IPS DF 4.7 (cell line): Measurements from ENCODE around the gene IL23R.

ENCODE experiments used
- DNase-seq: peaks from one replicate; pipeline ENCODE4 v3.0.0-alpha.2; 2013; ENCODE audit warnings: low spot score; ENCODE audit errors: extremely low read depth

IL23R gene

GRCh38 chr1:67304023-67304422 lies 137.8 kb downstream of the IL23R start:
- no peak for DNase-seq

- no peak for DNase-seq
These were observed 140.3 kb downstream of the IL23R start for GRCh38 chr1:67306547-67306946.

GRCh38 chr1:67307251-67308060 lies 141.2 kb downstream of the IL23R start, which contains the start of gene IL12RB2:
Gene IL12RB2, plus strand, starts transcription at chr1:67307873. Its CDS starts 12,496 bp downstream, at chr1:67320369.
- DNase-seq, result no peak

- no peak for DNase-seq
These were observed 141.9 kb downstream of the IL23R start for GRCh38 chr1:67308136-67308535.
